ENCODE measurements around the gene BAIAP2.
"Not testable (repeated sequence)": the region's sequence is repeated elsewhere in the genome, so short reads cannot be mapped to it uniquely, and the experiment has no call there.

Gene BAIAP2

GRCh38 chr17:81002013-81002384 is 33.0 kb upstream of the BAIAP2 start:
- DNase-seq (ENCODE audit: low read depth in 2 of 2), result no peak

GRCh38 chr17:81002409-81003361 is 32.3 kb upstream of the BAIAP2 start:
- no peak for DNase-seq (ENCODE audit: low read depth in 2 of 2)

- no peak for DNase-seq (ENCODE audit: low read depth in 2 of 2)
These were observed 31.1 kb upstream of the BAIAP2 start for GRCh38 chr17:81003711-81004475.

GRCh38 chr17:81006891-81007290 is 28.1 kb upstream of the BAIAP2 start:
- no peak for DNase-seq (ENCODE audit: low read depth in 2 of 2)

GRCh38 chr17:81008140-81008539 is 26.8 kb upstream of the BAIAP2 start:
- DNase-seq (ENCODE audit: low read depth in 2 of 2), result no peak

- DNase-seq (ENCODE audit: low read depth in 2 of 2), result no peak
These were observed 25.8 kb upstream of the BAIAP2 start for GRCh38 chr17:81009136-81009535.

- no peak for DNase-seq (ENCODE audit: low read depth in 2 of 2)
These were observed 24.0 kb upstream of the BAIAP2 start for GRCh38 chr17:81010935-81011334.

GRCh38 chr17:81011951-81012350 is 23.0 kb upstream of the BAIAP2 start:
- DNase-seq (ENCODE audit: low read depth in 2 of 2), result no peak

- DNase-seq (ENCODE audit: low read depth in 2 of 2), result no peak
These were observed 22.1 kb upstream of the BAIAP2 start for GRCh38 chr17:81012574-81013447.

- no peak for DNase-seq (ENCODE audit: low read depth in 2 of 2)
These were observed 21.3 kb upstream of the BAIAP2 start for GRCh38 chr17:81013642-81014041.

GRCh38 chr17:81015136-81015535 is 19.8 kb upstream of the BAIAP2 start:
- no peak for DNase-seq (ENCODE audit: low read depth in 2 of 2)

- DNase-seq (ENCODE audit: low read depth in 2 of 2), result no peak
These were observed 18.4 kb upstream of the BAIAP2 start for GRCh38 chr17:81016575-81016974.

- DNase-seq (ENCODE audit: low read depth in 2 of 2), result not testable (repeated sequence)
These were observed 17.6 kb upstream of the BAIAP2 start for GRCh38 chr17:81017330-81017729.

- DNase-seq (ENCODE audit: low read depth in 2 of 2), result no peak
These were observed 16.7 kb upstream of the BAIAP2 start for GRCh38 chr17:81018044-81018802.

- DNase-seq (ENCODE audit: low read depth in 2 of 2), result no peak
These were observed 15.1 kb upstream of the BAIAP2 start for GRCh38 chr17:81019563-81020442.

- no peak for DNase-seq (ENCODE audit: low read depth in 2 of 2)
These were observed 14.5 kb upstream of the BAIAP2 start for GRCh38 chr17:81020443-81020766.

- no peak for DNase-seq (ENCODE audit: low read depth in 2 of 2)
These were observed 14.0 kb upstream of the BAIAP2 start for GRCh38 chr17:81020767-81021497.

GRCh38 chr17:81021531-81022343 is 13.2 kb upstream of the BAIAP2 start:
- no peak for DNase-seq (ENCODE audit: low read depth in 2 of 2)

- DNase-seq (ENCODE audit: low read depth in 2 of 2), result no peak
These were observed 12.6 kb upstream of the BAIAP2 start for GRCh38 chr17:81022344-81022676.
